HG02852 (cell line): ENCODE measurements around the gene FBF1.
"Not testable (repeated sequence)": the region's sequence is repeated elsewhere in the genome, so short reads cannot be mapped to it uniquely, and the experiment has no call there.

Experiments used
- ATAC-seq: cut with Tn5 transposase; IDR thresholded peaks from one replicate; pipeline ENCODE4 v1.9.1; 2021; ENCODE audit warnings: mild to moderate bottlenecking, moderate library complexity; ENCODE audit not compliant: unreplicated experiment

Gene FBF1

DNA sequence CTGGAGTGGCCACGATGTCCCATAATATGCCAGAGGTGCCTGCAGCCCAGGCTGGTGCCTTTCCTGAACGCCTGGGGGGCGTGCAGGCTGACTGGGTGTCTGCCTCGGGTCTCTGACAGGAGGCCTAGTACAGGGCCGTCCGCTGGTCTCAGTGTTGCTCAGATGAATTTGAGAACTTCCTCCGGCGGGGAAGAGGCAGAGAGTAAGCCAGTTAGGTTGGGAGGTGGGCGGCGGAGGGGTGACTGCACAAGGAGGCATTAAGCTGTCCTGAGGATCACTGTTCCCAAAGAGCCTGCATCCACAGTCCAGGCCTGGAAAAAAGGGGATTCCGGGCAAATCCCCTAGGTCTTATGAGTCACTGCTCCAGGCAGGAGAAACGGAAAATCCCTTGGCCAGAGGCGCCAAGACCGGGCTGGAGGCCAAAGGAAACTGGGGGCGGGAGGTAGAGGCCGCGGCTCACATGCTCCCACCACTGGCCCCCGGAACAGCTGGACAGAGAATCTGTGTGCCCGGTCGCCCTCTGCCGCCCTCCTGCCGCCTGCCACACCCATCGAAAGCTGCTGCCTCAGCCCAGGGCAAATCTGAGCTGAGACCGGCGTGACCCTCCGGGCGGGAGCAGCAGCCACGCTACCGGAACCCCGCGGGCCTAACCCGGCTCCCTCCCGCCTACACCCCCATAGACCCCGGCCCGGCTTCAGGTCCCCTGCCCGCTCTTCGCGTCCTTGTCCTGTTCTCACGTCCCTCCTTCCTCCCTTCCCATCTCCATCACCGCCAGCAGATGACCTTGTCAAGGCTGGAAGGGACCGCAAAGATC lies 63.7 kb downstream of the FBF1 start:
- no peak for ATAC-seq

- peak; percentile 39 for ATAC-seq
Observed at GRCh38 chr17:75876190-75876937, 64.5 kb downstream of the FBF1 start.

- ATAC-seq: no peak
Observed at GRCh38 chr17:75875940-75876189, 65.0 kb downstream of the FBF1 start.

DNA sequence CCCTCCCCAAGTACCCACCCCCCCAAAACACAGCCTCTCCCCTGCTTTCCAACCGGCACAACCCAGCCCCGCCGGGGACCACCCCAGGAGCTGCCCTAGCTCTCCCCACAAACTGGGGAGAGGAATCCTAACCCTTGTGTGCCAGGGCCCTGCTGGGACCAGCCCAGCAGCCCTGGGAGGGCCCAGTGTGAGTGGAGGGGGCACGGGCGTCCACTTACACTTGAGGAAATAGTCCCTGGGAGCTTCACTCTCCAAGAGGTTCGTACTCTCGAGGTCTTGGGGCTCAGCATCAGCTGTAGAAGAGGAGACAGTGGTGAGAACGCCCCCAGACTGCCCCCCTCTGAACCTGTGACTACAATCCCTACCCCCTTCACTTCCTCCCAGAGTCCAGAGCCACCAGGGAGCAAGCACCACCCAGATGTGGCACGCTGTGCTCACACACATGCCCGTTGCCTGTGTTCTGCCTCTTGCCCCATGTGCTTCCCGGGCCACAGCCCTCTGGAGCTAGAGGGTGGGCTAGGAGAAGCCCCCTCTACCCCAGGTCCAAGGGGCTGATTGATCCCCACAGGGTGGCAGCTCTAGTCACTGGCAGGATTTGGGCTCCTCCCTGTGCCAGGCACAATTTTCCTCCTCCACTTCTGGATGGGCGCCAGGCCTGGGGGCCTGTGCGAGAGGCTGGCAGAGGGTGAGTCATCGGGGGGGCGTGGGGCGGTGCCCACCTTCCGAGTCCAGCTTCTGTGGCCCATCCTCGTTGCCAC lies 65.5 kb downstream of the FBF1 start:
- no peak for ATAC-seq

- no peak for ATAC-seq
Observed at GRCh38 chr17:75874323-75875181, 66.3 kb downstream of the FBF1 start.

- ATAC-seq: no peak
Observed at GRCh38 chr17:75873587-75874322, 67.1 kb downstream of the FBF1 start.

DNA sequence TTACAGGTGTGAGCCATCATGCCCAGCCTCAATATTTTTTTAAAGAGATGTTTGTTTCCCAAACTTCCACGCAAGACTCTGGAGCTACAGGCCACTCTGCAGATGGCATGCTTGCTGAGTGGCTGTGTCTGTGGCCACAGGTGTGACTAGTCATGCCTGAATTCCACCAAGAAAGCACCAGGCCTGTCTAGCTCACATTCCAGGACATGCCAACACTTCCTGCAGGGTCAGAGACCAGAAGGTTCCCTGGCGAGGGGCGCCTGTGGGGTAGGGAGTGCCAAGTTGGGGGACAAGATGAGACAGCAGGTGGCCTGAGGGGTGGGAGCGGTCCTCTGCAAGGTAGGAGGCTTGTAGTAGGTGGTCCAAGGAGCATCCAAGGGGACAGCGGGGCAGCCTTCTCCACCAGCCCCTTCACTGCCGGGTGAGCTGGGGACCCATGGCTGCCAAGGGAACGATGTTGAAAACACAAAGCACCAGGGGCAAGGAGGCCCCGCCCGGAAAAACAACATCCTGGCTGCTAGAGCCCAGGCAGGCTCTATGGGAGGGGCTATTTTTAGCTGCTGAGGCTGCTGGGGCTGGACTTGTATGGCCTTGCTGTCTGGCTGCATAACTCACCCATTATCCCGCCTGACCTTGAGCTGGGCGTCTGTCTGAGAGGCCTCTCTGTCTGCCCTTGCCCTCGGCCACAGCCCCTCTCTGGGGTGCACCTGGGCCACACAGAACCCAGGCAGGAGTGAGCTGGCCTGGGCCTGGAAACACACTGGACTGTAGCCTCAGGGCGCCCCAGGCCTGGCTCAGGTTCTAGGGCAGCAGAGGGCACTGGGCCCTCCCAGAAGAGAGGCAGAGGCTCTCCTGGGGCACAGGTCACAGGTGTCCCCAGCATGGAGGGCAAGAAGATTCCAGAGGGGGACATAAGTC lies 68.1 kb downstream of the FBF1 start:
- no peak for ATAC-seq

GRCh38 chr17:75870228-75870627 lies 70.6 kb downstream of the FBF1 start:
- ATAC-seq: not testable (repeated sequence)

GRCh38 chr17:75869282-75870141 lies 71.3 kb downstream of the FBF1 start:
- no peak for ATAC-seq

DNA sequence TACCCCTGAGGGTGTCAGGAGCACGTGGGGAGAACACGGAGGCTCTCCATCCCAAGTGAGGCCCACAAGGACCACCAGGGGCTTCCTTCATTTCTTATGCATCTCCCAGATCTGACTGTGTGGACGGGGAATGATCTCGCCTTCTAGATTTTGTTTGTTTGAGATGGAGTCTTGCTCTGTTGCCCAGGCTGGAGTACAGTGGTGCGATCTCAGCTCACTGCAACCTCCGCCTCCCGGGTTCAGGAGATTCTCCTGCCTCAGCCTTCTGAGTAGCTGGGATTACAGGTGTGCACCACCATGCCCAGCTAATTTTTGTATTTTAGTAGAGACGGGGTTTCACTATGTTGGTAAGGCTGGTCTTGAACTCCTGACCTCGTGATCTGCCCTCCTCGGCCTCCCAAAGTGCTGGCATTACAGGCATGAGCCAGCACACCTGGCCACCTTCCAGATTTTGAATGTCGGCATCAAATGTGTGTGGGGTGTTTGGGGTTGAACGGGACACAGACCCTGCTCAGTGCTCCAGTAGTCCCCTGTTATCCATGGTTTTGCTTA lies 72.0 kb downstream of the FBF1 start:
- not testable (repeated sequence) for ATAC-seq

- not testable (repeated sequence) for ATAC-seq
Observed at GRCh38 chr17:75865404-75866188, 75.2 kb downstream of the FBF1 start.

DNA sequence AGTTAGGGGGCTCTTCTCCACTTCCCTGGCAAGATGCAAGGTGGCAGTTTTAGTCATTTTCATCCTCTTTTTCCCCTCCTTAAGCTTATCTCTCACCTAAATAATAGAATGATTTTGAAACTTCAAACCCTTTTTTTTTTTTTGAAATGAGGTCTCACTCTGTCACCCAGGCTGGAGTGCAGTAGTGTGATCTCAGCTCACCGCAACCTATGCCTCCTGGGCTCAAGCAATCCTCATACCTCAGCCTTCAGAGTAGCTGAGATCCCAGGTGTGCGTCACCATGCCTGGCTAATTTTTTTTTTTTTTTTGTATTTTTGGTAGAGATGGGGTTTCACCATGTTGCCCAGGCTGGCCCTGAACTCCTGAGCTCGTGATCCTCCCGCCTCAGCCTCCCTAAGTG lies 76.0 kb downstream of the FBF1 start:
- ATAC-seq: peak; percentile 6

- ATAC-seq: peak; percentile 87
Observed at GRCh38 chr17:75864448-75864871, 76.4 kb downstream of the FBF1 start.

GRCh38 chr17:75861927-75862317 lies 78.9 kb downstream of the FBF1 start:
- ATAC-seq: no peak
